ENCODE results near the gene CASP7. TPM values are rescaled to one million over a fixed set of nuclear protein-coding genes. Genes with fewer than 3 reads are reported as not detected.
"Not testable (repeated sequence)": the region's sequence is repeated elsewhere in the genome, so short reads cannot be mapped to it uniquely, and the experiment has no call there.

CASP7 gene
- total RNA-seq, 6 experiments from 2014 or later: 16.9 to 20.0 (median 18.9) TPM

DNA sequence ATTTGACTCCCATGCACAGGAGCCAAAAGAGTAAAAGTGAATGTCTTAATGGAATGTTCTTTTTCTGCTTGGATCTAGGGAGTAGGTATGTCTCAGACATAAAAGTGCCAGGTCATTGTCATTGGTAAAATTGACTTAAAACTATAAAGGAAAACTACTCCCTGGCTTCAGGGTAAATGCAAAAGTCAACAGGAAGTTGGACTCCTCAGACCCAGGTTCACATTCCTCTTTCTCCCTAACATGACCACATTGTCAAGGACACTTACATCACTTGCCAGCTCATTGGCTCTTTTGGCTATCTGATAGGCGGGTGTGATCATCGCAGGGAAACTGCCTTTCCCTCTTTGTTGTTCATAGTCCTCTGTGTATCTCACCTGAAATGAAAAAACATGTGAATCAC is 29.5 kb upstream of the CASP7 start:
- Mint-ChIP-seq H3K36me3 (ENCODE audit: low read depth) (no peaks in the 10 kb centered on the region), H3K4me3 (no peak overlapping the region), H3K27me3 (ENCODE audit: insufficient read depth) (peaks cover 28% of the 10 kb centered on the region; the same call in 1 of the 2 replicates), H3K27ac (no peak overlapping the region), H3K4me1 (ENCODE audit: low read depth) (no peaks in the 10 kb centered on the region), H3K9me3 (no peaks in the 10 kb centered on the region)
- TF ChIP-seq, protein P1, sequence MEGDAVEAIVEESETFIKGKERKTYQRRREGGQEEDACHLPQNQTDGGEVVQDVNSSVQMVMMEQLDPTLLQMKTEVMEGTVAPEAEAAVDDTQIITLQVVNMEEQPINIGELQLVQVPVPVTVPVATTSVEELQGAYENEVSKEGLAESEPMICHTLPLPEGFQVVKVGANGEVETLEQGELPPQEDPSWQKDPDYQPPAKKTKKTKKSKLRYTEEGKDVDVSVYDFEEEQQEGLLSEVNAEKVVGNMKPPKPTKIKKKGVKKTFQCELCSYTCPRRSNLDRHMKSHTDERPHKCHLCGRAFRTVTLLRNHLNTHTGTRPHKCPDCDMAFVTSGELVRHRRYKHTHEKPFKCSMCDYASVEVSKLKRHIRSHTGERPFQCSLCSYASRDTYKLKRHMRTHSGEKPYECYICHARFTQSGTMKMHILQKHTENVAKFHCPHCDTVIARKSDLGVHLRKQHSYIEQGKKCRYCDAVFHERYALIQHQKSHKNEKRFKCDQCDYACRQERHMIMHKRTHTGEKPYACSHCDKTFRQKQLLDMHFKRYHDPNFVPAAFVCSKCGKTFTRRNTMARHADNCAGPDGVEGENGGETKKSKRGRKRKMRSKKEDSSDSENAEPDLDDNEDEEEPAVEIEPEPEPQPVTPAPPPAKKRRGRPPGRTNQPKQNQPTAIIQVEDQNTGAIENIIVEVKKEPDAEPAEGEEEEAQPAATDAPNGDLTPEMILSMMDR (IDR thresholded peaks at IDR 0.05): no peak
- no peak for DNase-seq

DNA sequence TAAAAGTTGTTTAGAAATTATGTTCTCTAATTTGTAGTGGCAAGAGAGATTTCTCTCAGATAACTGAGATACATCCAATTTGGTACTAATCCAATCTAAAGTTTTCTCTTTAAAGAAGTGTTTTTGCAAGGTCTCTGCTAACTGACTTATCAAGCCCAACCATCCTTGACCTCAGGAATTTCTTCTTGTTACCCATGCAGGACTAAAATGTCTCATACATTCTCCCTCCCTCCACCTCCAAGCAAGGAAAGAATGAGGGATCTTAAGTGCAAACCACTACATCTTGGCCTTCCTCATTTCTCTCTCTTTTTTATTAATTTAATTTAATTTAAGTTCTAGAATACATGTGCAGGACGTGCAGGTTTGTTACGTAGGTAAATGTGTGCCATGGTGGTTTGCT is 28.7 kb upstream of the CASP7 start:
- no peak for DNase-seq
- H3K27ac Mint-ChIP-seq: no peak overlapping the region
- no peak overlapping the region for H3K4me3 Mint-ChIP-seq
- H3K36me3 Mint-ChIP-seq (ENCODE audit: low read depth): no peaks in the 10 kb centered on the region
- H3K9me3 Mint-ChIP-seq: no peaks in the 10 kb centered on the region
- TF ChIP-seq, protein P1 (IDR thresholded peaks at IDR 0.05): no peak
- H3K27me3 Mint-ChIP-seq (ENCODE audit: insufficient read depth): peaks cover 24% of the 10 kb centered on the region; the same call in 1 of the 2 replicates
- H3K4me1 Mint-ChIP-seq (ENCODE audit: low read depth): no peaks in the 10 kb centered on the region

DNA sequence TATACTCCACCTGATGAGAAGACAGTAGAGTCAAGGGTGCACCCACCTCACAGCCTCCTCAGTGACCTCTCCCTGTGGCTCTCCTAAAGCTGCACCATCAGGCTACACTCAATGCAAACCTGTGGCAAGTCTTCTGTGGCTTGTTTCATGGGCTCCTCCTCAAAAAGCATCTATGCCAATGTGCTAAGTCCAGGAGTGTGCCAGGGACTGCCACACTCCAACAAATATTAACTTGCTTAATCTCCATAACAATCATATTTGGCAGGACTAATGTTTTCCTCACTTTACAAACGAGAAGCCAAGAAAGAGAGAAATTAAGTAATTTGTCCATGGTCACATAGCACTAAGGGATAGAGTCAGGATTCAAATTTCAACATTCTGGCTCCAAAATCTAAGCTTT is 27.8 kb upstream of the CASP7 start:
- Mint-ChIP-seq H3K4me3 (no peak overlapping the region), H3K27me3 (ENCODE audit: insufficient read depth) (peaks cover 24% of the 10 kb centered on the region; the same call in 1 of the 2 replicates), H3K36me3 (ENCODE audit: low read depth) (no peaks in the 10 kb centered on the region), H3K4me1 (ENCODE audit: low read depth) (no peaks in the 10 kb centered on the region), H3K27ac (no peak overlapping the region), H3K9me3 (no peaks in the 10 kb centered on the region)
- no peak for DNase-seq
- TF ChIP-seq, protein P1 (IDR thresholded peaks at IDR 0.05): no peak

DNA sequence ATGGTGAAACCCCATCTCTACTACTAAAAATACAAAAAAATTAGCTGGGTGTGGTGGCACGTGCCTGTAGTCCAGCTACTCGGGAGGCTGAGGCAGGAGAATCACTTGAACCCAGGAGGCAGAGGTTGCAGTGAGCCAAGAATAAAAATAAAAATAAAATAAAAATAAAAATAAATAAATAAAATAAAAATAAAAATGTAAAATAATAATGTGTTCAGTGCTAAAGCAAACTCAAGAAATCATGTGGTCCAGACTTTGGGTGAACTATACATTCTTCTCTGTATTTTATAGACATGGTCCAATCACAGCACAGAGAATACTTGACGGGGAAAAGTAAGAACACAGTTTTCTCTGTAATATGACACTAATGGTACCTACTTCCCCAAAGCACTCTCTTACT is 27.3 kb upstream of the CASP7 start:
- H3K4me3 Mint-ChIP-seq; H3K27ac Mint-ChIP-seq; H3K4me1 Mint-ChIP-seq (ENCODE audit: low read depth); DNase-seq; H3K36me3 Mint-ChIP-seq (ENCODE audit: low read depth); H3K9me3 Mint-ChIP-seq: not testable (repeated sequence)
- H3K27me3 Mint-ChIP-seq (ENCODE audit: insufficient read depth): peaks cover 25% of the 10 kb centered on the region; the same call in 1 of the 2 replicates

DNA sequence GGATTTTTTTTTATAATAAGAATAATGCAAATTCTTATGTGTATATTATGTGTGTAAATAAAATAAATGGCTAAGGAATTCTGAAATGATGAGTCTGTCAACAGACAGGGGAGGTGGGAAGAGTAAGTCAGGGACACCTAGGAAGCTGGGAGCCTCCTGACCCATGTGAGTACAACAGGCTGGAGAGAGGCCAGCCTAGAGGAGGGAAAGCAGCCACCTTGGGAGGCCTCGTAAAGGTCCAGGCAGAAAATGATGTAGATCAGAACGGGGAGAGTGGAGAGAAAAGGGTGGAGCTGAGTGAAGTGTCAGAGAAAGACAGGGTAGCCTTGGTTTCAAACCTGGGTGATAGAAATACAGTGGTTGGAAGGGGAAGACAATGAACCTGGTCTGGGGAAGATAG is 22.8 kb upstream of the CASP7 start:
- no peak for DNase-seq
- no peaks in the 10 kb centered on the region for H3K9me3 Mint-ChIP-seq
- H3K36me3 Mint-ChIP-seq (ENCODE audit: low read depth): no peaks in the 10 kb centered on the region
- TF ChIP-seq, protein P1 (IDR thresholded peaks at IDR 0.05): no peak
- no peak overlapping the region for H3K4me3 Mint-ChIP-seq
- H3K27me3 Mint-ChIP-seq (ENCODE audit: insufficient read depth): peaks cover 23% of the 10 kb centered on the region; the same call in 1 of the 2 replicates
- H3K27ac Mint-ChIP-seq: no peak overlapping the region
- H3K4me1 Mint-ChIP-seq (ENCODE audit: low read depth): no peaks in the 10 kb centered on the region

DNA sequence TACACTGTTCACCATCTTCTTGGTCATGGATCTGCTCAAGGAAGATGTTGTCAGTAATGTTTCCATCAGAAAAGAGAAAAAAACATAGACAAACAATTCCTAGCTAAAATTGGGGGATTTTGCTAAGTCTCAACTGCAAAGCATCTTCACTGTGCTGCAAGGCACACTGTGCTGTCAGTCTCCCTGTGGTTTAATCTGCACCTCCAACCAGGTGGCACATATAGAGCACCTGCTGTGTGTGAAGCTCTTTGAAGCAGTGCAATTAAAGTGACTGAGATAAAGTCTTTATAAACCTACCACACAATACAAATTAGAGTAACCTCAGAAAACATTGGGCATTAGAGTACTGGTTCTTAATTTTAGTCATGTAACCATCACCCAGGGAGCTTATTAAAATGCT is 22.2 kb upstream of the CASP7 start:
- Mint-ChIP-seq H3K27ac (no peak overlapping the region), H3K27me3 (ENCODE audit: insufficient read depth) (peaks cover 22% of the 10 kb centered on the region; the same call in 1 of the 2 replicates), H3K9me3 (no peaks in the 10 kb centered on the region), H3K4me3 (no peak overlapping the region), H3K4me1 (ENCODE audit: low read depth) (no peaks in the 10 kb centered on the region), H3K36me3 (ENCODE audit: low read depth) (no peaks in the 10 kb centered on the region)
- TF ChIP-seq, protein P1 (IDR thresholded peaks at IDR 0.05): no peak
- DNase-seq: no peak

Data from HFFc6 (cell line).